GM10266 (cell line): Measurements from ENCODE around the gene LARP1.
A peak's percentile ranks its signal among the peaks of the same experiment; 100 is the strongest.

Experiments
- DNase-seq: peaks from one replicate; pipeline ENCODE4 v3.0.0; 2012; ENCODE audit errors: extremely low spot score
- TF ChIP-seq, protein P1 (sequence below): IDR thresholded peaks from 2 replicates; pipeline ENCODE4 v1.5.1; 2012; ENCODE audit warnings: mild to moderate bottlenecking, low read depth; ENCODE audit not compliant: control insufficient read depth, insufficient read depth; ENCODE audit errors: missing control alignments

The LARP1 gene

DNA sequence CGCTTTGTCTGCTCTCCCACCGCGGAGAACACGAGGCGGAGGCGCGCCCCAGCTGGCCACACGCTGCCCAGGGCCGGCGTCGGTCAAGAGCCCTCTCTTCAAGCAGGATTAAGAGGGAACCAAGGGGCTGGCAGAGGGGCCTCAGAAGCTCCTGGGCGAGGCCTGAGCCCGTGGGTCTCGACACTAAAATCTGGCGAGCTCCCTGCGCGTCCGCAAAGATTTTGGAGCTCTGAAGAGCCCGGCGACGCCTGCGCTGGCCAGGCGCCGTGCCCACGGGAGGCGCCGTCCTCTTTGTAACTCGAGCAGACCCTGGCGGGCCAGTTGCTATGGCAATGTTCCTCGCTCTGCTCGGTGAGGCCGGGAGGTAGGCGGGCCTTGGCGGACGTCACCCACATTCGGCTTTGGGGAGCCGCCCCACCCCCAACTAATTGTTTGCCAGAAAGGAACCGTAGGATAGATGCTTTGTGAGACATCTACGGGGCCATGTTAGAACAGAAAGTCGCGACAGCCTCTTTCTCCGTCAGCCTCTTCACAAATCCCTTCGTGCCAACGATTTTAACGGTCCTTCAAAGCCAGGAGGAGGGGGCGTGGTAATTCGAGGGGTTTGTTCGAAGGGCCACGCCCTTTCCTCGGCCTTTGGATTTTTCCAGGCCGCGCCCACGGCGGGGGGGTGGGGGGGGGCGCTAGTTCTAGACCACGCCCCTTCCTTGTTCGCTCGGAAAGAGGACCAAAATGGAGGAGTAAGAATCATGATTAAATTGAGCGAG lies 102.5 kb downstream of the LARP1 start:
- TF ChIP-seq, protein P1, sequence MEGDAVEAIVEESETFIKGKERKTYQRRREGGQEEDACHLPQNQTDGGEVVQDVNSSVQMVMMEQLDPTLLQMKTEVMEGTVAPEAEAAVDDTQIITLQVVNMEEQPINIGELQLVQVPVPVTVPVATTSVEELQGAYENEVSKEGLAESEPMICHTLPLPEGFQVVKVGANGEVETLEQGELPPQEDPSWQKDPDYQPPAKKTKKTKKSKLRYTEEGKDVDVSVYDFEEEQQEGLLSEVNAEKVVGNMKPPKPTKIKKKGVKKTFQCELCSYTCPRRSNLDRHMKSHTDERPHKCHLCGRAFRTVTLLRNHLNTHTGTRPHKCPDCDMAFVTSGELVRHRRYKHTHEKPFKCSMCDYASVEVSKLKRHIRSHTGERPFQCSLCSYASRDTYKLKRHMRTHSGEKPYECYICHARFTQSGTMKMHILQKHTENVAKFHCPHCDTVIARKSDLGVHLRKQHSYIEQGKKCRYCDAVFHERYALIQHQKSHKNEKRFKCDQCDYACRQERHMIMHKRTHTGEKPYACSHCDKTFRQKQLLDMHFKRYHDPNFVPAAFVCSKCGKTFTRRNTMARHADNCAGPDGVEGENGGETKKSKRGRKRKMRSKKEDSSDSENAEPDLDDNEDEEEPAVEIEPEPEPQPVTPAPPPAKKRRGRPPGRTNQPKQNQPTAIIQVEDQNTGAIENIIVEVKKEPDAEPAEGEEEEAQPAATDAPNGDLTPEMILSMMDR = peak; percentile 1
- peak; percentile 86 for DNase-seq

DNA sequence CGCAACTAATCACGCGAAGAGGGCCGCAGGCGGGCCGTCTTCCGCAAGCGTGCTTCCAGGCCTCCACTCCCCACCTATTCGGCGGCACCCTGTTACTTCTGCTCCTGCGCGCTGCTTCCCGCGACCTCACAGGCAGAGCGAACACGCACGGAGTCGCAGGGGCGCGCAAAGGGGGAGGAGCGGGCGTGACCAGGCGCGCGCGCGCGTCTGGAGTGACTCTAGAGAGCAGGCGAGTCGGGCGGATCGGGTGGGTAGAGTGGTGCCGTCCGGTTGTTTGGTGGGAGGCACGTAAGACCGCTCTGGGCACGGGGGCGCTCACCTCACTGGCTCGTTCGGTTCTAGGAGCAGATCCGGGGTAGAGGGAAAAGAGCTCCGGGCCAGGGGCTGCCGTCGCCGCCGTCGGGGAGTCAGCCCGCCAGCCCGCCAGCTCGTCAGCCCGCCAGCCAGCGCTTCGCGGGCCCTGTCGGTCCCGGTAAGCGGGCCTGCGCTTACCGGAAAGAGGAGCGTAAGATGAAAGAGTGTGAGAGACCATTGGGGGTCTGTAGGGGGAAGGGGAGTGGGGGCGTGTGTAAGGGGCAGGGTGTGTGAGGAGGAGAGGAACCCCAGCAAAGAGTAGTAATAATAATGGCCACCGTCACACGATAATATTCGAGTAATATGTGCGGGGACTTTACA lies 103.3 kb downstream of the LARP1 start, which contains the start of gene CNOT8:
TSS of gene CNOT8 (plus strand) at position 331 of the 675 bp plus-strand sequence. CDS start 4,652 bp downstream, outside the sequence.
- TF ChIP-seq, protein P1 = no peak
- peak; percentile 88 for DNase-seq

DNA sequence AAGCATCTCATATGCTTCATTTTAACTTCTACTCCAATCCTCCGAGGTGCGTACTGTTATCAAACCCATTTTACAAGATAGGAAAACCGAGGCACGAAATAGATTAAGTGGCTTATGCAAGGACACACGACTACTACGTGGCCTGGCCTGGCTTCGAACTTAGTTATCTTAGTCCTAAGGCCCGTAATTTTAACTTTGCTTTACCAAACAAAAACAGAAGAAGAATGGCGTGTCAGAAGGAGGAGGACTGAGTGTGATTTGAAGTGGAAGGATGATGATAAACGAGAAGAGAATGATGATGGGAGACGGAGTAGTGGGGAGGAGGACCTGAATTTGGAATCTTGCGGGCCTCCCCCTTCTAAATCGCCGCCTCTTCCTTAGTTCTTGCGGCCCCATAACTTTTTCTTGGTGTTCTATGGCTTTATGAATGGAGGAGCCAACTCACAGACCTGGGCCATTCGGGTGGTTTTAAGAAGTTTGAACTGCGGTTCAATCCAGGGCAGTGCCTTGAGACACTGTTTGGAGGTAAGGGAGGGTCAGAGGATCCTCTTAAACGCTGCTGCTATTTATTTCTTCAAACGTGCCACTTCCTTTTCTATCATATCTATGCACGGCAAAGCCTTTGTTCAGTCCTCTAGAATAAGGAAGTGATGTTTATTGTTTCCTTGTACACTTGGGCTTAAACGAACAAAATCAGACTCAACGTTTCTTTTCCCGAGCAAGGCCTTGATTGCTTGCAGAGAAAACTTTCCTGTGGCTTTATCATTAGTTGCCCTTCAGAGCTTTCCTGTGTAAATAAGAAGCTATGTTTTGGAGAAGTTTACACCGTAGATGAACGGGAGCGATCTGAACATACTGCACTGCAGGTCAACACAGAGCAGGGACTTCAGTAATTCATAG lies 104.0 kb downstream of the LARP1 start:
- no peak for DNase-seq
- TF ChIP-seq, protein P1 = no peak

DNA sequence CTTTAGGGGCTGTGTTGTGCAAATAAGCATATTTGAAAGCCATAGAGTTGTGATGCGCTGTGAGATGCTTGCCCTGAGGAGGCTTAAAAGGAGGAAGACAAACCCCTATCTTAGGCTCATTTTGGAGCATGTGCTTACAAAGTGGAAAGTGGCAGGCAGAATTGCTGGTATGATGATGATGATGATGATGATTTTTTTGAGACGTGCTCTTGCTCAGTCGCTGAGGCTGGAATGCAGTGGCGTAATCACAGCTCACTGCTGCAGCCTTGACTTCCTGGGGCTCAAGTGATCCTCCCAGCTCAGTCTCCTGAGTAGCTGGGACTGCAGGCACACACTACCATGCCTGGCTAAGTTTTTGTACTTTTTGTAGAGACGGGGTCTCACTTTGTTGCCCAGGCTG lies 104.9 kb downstream of the LARP1 start:
- DNase-seq = no peak
- TF ChIP-seq, protein P1 = no peak

DNA sequence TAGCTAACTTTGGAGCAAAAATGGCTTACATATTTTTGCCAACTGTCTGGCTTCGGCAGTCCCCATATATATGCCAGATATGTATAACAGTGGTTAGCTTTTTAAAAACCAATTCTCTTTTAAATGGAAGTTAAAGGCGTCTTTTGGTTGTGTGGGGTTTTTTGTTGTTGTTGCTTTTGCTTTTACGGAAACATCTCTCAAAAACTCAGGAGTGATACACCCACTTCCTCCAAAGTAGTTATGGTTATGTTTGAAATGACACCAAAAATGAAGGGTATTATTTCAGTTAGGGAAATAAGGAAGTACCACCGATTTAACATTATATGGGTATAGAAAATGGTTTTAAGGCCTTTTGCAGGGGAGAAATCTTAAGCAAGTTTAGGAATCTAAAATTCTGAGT lies 105.6 kb downstream of the LARP1 start:
- no peak for DNase-seq
- TF ChIP-seq, protein P1 = no peak

DNA sequence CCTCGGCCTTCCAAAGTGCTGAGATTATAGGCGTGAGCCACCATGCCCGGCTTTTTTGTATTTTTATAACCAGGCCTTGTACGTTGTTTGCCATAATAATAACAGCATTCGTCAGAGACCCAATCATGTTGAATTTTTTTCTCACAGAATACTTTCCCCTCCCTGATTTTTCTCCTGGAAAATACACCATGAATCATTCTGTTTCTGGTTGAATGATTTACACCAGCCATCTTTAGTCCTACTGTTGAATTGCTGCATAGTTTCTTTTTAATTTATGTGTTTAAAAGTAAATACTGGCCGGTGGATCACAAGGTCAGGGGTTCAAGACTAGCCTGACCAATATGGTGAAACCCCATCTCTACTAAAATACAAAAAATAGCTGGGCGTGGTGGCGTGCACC lies 106.8 kb downstream of the LARP1 start:
- no peak for DNase-seq
- TF ChIP-seq, protein P1 = no peak

DNA sequence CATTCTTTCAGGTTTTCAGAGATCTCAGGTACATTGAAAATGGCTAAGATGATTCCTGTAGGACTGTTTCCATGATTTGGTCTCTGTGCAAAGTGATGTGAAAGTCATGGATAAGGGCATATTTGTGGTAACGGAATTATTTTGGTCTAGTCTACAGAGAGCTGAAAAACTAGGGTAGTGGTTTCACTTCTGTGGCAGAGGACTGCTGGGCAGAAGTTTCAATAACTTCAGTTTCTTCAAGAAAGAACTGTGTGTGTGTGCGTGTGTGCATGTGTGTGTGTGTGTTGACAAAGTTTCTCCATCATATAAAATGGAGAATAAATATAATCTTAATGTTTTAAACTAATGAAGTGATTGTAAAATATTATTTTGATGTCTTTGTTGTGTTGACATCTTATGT lies 107.6 kb downstream of the LARP1 start:
- TF ChIP-seq, protein P1 = no peak
- DNase-seq = no peak
